Measurements from ENCODE around the gene E2F7.

GRCh38 chr12:77042833-77043232, 22.5 kb downstream of the E2F7 start:
- TF ChIP-seq CTCF (IDR thresholded peaks at IDR 0.05; ENCODE audit: low read length) = no peak
- TF ChIP-seq EZH2 (IDR thresholded peaks at IDR 0.05; ENCODE audit: borderline replicate concordance, low read length) = no peak

All from OCI-LY1 (cell line).